GM18505 (cell line): ENCODE results near the gene DLL4.

ENCODE experiments used
- ATAC-seq: cut with Tn5 transposase; IDR thresholded peaks from one replicate; pipeline ENCODE4 v1.9.1; 2021; ENCODE audit not compliant: unreplicated experiment
- POLR2A ChIP-seq: IDR thresholded peaks from 4 replicates; pipeline ENCODE4 v1.6.1; 2011; ENCODE audit warnings: borderline replicate concordance; ENCODE audit not compliant: insufficient read depth, insufficient read length; ENCODE audit errors: extremely low read depth

DLL4 gene

GRCh38 chr15:40899536-40900207 is 29.5 kb upstream of the DLL4 start:
- no peak for TF ChIP-seq POLR2A
- no peak for ATAC-seq

DNA sequence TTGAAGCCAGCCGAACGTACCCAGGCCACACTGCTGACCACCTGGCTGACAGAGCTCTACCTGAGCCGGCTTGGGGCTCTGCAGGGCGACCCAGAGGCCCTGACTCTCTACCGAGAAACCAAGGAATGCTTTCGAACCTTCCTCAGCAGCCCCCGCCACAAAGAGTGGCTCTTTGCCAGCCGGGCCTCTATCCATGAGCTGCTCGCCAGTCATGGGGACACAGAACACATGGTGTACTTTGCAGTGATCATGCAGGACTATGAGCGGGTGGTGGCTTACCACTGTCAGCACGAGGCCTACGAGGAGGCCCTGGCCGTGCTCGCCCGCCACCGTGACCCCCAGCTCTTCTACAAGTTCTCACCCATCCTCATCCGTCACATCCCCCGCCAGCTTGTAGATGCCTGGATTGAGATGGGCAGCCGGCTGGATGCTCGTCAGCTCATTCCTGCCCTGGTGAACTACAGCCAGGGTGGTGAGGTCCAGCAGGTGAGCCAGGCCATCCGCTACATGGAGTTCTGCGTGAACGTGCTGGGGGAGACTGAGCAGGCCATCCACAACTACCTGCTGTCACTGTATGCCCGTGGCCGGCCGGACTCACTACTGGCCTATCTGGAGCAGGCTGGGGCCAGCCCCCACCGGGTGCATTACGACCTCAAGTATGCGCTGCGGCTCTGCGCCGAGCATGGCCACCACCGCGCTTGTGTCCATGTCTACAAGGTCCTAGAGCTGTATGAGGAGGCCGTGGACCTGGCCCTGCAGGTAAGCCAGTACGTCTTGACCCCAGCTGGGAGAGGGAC is 28.7 kb upstream of the DLL4 start:
- no peak for TF ChIP-seq POLR2A
- no peak for ATAC-seq

DNA sequence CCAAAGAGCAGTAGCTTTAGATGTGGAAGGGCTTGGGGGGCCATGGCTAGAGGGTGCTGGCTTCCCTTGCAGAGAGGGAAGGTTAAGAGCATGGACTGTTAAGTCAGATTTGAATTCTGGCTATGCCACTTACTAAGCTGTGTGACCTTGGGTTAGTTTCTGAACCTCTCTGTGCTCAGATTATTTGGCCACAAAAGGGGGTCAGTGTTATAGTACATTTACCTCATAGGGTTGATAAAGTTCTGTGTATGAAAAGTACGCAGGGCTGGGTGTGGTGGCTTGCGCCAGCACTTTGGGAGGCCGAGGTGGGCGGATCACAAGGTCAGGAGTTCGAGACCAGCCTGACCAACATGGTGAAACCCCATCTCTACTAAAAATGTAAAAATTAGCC is 28.1 kb upstream of the DLL4 start:
- ATAC-seq: no peak

DNA sequence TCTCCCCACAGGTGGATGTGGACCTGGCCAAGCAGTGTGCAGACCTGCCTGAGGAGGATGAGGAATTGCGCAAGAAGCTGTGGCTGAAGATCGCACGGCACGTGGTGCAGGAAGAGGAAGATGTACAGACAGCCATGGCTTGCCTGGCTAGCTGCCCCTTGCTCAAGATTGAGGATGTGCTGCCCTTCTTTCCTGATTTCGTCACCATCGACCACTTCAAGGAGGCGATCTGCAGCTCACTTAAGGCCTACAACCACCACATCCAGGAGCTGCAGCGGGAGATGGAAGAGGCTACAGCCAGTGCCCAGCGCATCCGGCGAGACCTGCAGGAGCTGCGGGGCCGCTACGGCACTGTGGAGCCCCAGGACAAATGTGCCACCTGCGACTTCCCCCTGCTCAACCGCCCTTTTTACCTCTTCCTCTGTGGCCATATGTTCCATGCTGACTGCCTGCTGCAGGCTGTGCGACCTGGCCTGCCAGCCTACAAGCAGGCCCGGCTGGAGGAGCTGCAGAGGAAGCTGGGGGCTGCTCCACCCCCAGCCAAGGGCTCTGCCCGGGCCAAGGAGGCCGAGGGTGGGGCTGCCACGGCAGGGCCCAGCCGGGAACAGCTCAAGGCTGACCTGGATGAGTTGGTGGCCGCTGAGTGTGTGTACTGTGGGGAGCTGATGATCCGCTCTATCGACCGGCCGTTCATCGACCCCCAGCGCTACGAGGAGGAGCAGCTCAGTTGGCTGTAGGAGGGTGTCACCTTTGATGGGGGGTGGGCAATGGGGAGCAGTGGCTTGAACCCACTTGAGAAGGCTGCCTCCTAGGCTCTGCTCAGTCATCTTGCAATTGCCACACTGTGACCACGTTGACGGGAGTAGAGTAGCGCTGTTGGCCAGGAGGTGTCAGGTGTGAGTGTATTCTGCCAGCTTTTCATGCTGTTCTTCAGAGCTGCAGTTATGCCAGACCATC is 26.3 kb upstream of the DLL4 start:
- no peak for TF ChIP-seq POLR2A
- ATAC-seq: no peak

More for the DNA sequence above, 28.1 kb upstream of the DLL4 start:
- no peak for TF ChIP-seq POLR2A

DNA sequence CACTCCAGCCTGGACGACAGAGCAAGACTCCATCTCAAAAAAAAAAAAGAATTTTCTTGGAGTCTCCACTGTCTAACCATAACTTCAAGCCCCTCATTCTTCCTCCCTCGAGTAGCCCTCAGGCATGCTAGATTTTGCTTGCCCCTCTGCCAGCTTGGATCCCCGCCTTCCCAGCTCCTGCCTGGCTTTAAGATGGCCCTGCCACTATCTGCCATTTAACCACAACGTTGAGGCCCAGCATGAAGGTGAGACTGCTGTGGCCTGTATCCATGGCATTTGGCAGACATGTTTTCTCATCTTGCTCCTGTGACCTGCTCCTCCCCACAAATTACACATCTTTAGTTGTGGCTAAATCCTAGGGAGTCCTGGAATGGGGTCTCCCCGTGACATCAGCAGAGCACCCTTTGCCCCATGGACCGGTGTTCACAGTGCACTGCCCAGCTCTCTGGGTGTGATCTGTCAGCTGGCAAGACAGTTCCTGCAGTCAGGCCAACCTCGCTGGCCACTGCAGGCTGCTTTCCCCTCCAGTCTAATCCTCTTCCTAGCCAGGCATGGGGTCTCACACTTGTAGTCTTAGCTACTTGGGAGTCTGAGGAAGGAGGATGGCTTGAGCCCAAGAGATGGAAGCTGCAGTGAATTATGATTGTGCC is 24.5 kb upstream of the DLL4 start:
- no peak for TF ChIP-seq POLR2A
- ATAC-seq: no peak

DNA sequence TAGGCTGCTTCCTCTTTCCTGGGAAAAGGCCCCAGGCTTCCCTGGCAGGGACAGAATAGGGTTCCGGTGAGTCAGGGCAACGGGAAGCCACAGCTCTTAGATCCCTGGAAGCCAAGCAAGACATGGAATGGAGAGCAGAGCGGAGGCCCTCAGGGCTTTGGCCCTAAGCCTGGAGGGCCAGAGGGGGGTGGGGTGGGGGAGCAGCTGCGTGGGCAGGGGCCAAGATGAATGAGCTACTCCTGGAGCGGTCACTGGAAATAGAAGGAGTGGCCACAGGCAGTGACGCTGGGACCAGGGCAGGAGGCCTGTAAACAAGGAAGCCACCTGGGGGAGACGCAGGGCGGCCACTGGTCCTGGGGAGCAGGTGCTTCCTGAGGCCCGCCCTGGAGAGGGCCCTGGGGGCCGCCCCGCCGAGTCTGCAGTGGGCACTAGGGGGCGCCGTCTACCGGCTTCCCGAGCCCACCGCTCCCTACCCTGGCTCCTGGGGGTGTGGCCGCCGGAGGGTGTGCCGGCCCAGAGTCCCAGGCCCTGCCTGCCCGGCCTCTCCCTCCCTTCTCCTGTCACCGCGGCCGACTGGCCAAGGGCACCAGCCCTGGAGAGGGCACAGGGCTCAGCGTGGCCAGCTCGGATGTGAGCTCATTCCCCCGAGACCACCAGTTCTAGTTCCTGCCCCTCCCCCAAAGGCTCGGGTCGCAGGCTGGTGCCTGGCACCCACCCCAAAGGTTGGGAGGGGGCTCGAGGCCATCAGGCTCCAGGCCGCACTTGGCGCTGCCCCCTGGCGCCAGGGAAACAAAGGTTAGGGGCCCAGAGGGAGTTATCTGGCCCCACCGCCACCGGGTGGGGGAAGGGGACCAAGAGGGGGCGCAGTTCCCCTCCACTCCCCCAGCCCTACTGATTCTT is 22.8 kb upstream of the DLL4 start:
- peak; percentile 62 for ATAC-seq
- TF ChIP-seq POLR2A: peak; percentile 26

DNA sequence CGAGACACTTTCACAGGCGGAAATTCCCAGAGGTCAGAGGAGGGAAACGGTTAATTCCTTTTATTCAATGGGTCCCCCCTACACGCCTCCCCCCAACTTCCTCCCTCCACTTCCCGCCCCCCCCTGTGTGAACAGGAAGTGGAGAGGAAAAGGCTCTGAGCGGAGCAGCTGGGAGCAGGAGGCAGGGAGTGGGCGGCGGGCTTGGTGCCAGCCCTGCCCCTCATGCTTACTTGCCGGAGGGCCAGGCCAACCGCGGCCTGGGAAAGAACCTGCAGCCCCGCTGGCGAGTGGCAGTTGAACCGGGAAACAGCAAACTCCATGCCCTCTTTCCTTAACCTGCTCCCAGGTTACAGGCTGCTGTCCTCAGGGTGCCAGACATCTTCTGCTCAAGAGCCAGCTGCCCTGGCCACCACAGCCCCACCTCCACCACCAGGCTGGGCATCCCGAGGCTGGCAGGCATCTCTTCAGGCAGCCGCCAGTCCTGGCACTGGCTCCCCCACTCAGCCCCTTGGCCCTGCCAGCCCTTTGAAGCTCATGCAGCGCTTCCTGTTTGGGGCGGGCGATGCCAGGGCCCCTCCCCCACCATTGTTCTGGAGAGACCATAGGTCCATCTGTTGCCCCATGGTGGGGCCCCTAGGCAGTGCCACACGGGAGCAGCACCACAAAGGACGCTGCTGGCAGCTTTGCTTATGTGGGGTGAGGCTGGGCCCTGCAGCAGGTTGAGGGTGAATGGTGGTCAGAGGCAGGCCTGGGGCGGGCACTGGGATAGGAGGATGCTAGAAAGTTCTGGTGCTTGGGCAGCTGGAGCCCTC is 21.9 kb upstream of the DLL4 start:
- no peak for ATAC-seq
- TF ChIP-seq POLR2A: no peak

- ATAC-seq: no peak
Measured at GRCh38 chr15:40908095-40908494, 21.0 kb upstream of the DLL4 start.

DNA sequence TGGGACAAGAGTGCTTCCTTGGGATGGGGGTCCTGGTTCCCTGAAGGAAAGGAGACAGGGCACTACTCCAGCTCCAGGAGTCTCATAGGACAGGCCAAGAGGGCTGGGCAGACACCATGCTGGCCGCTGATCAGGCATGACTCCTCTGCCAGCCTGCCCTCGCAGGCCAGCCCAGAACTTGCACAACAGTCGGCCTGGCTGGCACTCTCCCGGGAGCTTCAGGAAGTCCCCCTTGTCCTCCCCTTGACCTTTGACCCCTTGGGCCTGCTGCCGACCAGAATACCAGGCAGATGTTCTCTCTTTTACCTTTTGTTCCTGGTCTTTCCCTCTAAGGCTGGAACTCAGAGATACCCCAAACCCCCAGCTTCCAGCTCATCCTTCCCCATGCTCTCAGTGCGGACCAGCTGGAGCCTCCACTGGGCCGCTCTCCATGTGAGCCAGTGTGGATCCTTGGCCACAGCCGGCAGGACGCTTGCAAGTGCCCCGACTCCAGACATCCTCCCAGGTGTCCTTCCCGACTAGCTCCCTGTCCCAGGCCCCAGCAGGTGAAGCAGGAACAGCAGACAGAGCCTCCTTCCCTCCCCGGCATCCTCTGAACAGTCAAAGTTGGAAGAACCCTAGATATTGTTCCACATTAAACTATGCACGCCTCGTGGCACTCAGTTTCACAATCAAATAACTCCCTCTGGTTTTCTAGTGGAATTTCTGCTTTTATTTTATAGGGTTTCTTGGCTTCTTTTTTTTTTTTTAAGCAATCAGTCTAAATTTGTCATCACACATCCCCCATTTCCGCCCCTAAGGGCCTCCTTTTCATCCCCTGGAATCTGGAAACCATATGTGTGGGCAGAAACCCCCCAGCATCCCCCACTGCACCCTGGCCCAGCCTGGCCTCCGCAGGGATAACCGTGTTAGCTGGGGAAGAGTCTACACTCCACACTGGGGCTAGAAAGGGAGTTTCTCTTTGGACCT is 19.2 kb upstream of the DLL4 start:
- ATAC-seq: no peak
- no peak for TF ChIP-seq POLR2A

More at GRCh38 chr15:40908095-40908494, 21.0 kb upstream of the DLL4 start:
- no peak for TF ChIP-seq POLR2A

GRCh38 chr15:40911141-40911540 is 18.0 kb upstream of the DLL4 start:
- ATAC-seq: no peak
- TF ChIP-seq POLR2A: no peak

GRCh38 chr15:40911693-40912092 is 17.4 kb upstream of the DLL4 start:
- no peak for ATAC-seq

GRCh38 chr15:40912478-40912877 is 16.7 kb upstream of the DLL4 start:
- no peak for TF ChIP-seq POLR2A
- ATAC-seq: no peak

More at GRCh38 chr15:40911693-40912092, 17.4 kb upstream of the DLL4 start:
- no peak for TF ChIP-seq POLR2A
